ENCODE data around the gene GPR158.
A peak's percentile ranks its signal among the peaks of the same experiment; 100 is the strongest.
"Not testable (repeated sequence)": the region's sequence is repeated elsewhere in the genome, so short reads cannot be mapped to it uniquely, and the experiment has no call there.

GPR158 gene, protein sequence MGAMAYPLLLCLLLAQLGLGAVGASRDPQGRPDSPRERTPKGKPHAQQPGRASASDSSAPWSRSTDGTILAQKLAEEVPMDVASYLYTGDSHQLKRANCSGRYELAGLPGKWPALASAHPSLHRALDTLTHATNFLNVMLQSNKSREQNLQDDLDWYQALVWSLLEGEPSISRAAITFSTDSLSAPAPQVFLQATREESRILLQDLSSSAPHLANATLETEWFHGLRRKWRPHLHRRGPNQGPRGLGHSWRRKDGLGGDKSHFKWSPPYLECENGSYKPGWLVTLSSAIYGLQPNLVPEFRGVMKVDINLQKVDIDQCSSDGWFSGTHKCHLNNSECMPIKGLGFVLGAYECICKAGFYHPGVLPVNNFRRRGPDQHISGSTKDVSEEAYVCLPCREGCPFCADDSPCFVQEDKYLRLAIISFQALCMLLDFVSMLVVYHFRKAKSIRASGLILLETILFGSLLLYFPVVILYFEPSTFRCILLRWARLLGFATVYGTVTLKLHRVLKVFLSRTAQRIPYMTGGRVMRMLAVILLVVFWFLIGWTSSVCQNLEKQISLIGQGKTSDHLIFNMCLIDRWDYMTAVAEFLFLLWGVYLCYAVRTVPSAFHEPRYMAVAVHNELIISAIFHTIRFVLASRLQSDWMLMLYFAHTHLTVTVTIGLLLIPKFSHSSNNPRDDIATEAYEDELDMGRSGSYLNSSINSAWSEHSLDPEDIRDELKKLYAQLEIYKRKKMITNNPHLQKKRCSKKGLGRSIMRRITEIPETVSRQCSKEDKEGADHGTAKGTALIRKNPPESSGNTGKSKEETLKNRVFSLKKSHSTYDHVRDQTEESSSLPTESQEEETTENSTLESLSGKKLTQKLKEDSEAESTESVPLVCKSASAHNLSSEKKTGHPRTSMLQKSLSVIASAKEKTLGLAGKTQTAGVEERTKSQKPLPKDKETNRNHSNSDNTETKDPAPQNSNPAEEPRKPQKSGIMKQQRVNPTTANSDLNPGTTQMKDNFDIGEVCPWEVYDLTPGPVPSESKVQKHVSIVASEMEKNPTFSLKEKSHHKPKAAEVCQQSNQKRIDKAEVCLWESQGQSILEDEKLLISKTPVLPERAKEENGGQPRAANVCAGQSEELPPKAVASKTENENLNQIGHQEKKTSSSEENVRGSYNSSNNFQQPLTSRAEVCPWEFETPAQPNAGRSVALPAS (N-terminal part only)

DNA sequence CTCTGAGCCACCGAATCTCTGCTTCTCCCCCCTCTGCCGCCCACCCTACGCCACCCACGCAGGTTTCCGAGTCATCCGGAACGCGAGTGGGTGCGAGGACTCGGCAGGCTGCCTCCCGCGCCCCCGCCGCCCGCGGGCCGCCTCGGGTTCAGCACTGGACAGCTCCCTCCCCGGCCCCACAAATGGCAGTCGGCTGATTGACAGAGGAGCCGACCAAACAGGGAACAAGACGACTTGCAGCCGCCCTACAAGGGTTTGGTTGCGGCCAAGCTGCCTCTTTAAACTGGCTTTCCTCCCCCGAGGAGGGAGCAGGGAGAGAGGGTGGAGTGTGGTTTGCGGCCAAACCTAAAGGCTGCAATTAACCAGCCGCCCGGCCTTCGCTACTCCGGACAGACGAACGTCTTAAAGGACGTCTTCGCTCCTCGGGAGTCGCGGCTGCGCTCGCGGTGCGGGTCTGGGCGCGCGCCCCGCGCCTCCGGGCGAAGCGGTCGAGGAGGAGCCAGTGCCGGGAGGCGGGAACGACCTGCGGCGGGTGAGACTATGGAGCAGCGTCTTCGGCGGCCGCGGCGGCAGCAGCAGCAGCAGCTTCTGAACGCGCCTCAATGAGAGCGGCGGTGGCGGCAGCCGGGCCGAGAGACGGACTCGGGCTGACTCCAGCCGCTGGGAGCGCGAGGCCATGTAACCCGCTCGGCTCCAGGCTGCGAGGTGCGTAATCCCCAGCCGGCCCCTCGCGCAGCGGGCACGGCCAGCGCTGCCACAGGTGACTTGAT lies at the start of gene GPR158:
Gene GPR158 (plus strand): TSS at position 541 of the 770 bp plus-strand sequence. CDS start 420 bp downstream, outside the sequence.
- peak; percentile 32 for DNase-seq (ENCODE audit: low read depth)

- no peak for DNase-seq (ENCODE audit: low read depth)
Observed at GRCh38 chr10:25125201-25125611, 49.6 kb upstream of the GPR158 start.

DNA sequence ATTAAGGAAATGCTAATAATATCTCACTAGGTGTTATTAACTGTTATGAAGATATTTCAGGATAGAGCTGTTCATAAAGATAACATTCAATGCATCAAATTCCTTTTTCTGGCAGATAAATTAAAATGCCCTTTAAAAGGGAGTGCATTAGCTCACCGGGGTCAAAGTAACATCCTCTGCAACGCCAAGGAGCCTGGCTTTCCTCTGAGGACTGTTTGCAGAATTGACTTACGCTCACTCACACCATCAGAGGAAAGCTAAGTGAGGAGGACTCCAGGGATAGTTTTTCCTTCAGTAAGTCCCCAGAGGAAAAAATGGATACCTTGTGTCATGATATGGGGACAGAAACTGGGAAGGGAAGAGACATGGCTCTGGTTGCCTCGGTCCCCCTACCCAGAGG lies 45.2 kb upstream of the GPR158 start:
- DNase-seq (ENCODE audit: low read depth): no peak

GRCh38 chr10:25130906-25131305 lies 43.9 kb upstream of the GPR158 start:
- no peak for DNase-seq (ENCODE audit: low read depth)

DNA sequence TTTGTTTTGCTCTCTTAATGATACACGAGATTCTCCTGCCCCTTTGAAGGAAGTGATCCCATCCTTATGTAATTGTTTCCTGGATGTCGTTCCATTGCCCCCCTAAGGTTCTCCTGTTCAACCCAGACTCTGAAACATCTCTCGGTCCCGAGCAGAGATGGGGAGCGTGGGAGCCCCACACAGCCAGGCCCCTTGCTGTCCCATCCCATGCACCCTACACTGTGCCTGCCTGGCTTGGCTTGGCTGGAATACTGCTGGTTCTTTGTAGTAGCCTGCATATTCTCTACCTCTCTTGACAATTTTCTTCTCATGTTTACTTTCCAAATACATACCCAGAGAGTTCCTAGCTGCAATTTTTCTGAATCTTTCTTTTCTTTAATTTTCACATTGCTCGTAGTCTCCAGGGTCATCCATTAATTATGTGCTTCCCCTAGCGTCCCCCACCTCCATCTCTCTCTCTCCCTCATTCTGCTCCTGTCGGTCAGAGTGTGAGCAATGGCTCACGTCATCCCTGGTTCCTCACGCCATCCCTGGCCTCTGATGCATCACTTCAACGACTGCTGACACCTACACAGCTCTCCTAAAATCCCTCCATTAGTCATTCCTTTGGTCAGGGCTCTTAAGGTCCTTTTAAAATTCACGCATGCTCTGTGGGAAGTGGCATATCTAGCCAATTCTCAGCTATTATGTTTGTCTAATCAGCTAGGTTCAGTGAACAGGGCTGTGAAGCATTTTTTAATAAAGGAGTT lies 32.5 kb upstream of the GPR158 start:
- DNase-seq (ENCODE audit: low read depth): no peak

GRCh38 chr10:25157650-25158049 lies 17.2 kb upstream of the GPR158 start:
- DNase-seq (ENCODE audit: low read depth): no peak

- DNase-seq (ENCODE audit: low read depth): no peak
Observed at GRCh38 chr10:25159591-25159990, 15.2 kb upstream of the GPR158 start.

DNA sequence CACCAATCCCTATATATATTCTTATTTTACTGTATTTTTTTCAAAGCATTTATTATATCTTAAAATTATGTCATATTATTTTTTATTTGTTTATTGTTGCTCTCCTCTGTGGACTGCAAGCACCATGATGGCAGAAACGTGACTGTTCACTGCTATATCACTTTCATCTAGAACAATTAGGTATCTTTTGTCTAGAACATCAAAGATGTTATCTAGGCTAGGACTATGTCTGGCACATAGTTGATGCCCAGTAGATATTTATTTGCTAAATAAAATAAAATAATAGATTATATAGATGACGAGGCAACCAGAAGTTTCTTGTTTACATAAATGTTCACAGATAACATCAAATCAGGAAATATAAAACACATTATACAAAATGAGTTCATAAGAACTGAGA lies 12.4 kb upstream of the GPR158 start:
- no peak for DNase-seq (ENCODE audit: low read depth)

DNA sequence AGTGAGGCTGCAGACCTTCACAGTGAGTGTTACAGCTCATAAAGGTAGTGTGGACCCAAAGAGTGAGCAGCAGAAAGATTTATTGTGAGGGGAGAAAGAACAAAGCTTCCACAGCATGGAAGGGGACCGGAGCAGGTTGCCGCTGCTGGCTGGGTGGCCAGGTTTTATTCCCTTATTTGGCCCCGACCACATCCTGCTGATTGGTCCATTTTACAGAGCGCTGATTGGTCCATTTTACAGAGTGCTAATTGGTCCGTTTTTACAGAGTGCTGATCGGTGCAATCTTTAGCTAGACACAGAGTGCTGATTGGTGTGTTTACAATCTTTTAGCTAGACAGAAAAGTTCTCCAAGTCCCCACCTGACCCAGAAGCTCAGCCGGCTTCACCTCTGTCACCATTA lies 11.3 kb upstream of the GPR158 start:
- not testable (repeated sequence) for DNase-seq (ENCODE audit: low read depth)

- no peak for DNase-seq (ENCODE audit: low read depth)
Observed at GRCh38 chr10:25169740-25170139, 5.1 kb upstream of the GPR158 start.

DNA sequence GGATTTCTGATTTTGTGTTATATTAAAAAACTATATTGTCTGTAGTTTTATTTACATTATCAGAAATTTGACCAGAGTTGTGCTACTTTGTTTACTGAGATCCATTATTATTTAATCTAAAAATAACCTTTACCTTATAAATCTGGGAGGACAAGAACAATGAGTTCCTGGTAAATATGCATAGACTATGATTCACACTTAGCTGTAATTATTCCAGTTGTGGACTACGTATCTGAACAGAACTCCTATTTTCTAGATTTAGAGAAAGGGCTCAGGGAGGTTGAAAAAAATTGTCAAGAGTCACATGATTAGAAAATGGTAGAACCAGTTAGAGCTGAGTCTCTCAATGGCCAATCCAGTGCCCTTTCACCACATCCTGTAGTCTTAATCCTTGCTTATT lies 4.2 kb upstream of the GPR158 start:
- DNase-seq (ENCODE audit: low read depth): no peak

DNA sequence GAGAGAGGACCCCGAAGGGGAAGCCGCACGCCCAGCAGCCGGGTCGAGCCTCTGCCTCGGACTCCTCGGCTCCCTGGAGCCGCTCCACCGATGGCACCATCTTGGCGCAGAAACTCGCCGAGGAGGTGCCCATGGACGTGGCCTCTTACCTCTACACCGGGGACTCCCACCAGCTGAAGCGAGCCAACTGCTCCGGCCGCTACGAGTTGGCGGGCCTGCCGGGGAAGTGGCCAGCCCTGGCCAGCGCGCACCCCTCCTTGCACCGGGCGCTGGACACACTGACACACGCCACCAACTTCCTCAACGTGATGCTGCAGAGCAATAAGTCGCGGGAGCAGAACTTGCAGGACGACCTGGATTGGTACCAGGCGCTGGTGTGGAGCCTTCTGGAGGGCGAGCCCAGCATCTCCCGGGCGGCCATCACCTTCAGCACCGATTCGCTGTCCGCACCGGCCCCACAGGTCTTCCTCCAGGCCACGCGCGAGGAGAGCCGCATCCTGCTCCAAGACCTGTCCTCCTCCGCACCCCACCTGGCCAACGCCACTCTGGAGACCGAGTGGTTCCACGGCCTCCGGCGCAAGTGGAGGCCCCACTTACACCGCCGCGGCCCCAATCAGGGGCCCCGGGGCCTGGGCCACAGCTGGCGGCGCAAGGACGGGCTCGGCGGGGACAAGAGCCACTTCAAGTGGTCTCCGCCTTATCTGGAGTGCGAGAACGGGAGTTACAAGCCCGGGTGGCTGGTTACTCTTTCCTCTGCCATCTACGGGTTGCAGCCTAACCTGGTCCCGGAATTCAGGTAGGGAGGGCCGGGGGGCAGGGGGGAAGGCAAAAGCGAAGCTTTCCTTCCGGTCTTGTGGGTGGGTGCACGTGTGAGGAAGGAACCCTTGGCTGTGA lies 973 bp downstream of the GPR158 start:
- DNase-seq (ENCODE audit: low read depth): no peak

- no peak for DNase-seq (ENCODE audit: low read depth)
Observed at GRCh38 chr10:25176421-25176968, 1.7 kb downstream of the GPR158 start.

DNA sequence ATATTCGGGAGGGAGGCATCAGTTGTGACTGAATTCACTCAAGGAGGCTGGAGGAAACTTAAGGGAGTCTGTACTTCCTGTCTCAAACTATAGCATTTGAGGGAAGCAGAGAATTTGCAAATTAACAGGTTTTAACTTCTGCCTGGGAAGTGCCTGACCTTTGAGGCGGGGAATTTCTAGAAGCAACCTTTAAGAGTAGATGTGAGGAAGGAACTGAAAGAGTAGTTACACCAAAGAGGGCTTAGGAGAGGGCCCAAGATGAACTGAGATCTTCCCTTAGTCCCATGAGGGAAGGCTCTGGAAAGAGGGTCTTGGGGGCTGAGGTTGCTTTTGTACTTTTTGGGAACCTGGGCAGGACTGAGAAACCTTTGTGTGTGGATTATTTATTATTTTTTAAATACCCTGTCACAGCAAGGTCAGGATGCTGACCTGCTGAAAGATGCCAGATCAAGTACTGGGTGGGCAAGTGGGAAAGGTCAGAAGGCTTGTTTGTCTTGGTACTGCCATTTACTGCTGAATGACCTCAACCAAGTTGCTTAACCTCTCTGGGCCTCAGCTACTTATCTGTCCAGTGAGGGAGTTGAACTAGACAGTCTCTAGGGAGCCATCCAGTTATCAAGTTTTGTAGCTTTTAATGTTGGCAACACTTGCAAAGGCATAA lies 2.4 kb downstream of the GPR158 start:
- DNase-seq (ENCODE audit: low read depth): no peak

DNA sequence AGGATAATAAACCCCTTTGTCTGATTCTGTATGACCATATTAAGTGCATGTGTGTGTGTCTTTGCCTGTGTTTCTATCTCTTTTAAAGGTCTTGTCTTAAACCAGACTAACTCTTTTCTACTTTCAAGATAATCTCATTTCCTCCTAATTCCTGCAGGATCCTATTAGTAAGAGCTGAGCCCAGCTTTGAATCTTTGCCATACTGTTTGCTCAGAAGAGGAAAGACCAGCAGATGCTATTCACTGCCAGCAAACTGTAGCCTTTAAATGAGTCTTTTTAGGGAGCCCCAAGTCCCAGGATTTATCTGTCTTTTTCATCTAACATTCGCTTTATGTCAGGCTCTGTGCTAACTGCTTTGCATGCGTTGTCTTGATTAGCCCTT lies 2.9 kb downstream of the GPR158 start:
- no peak for DNase-seq (ENCODE audit: low read depth)

- DNase-seq (ENCODE audit: low read depth): no peak
Observed at GRCh38 chr10:25178411-25178810, 3.6 kb downstream of the GPR158 start.

DNA sequence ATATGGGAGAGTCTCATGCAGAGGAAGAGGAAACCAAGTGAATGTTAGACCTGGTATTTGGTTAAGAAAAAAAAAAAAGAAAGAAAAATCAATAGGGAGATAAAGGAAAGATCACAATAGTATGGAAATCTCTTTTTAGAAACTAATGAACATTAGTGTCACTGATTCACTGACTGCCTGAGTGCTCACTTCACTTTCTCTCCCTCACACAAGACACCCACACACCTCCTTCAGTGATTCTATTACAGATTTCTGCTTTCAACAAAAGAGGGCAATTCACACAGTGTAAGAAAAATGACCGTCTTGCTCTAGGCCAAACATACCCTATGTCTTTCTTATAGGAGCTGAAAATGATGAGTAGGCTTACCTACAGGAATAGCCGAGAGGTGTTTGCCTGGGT lies 6.0 kb downstream of the GPR158 start:
- DNase-seq (ENCODE audit: low read depth): no peak

- no peak for DNase-seq (ENCODE audit: low read depth)
Observed at GRCh38 chr10:25182636-25183035, 7.8 kb downstream of the GPR158 start.
